ENCODE data around the gene TMEM82. TPM values are rescaled to one million over a fixed set of nuclear protein-coding genes. Genes with fewer than 3 reads are reported as not detected.

TMEM82 gene
- polyA plus RNA-seq, 1 donor (not counting 4 experiments of a cell fraction or from before 2014, with no cell fraction given), result not detected

- FAIRE-seq (no peak), DNase-seq (ENCODE audit: low read depth, low spot score) (no peak)
- H3K27ac ChIP-seq (ENCODE audit: control insufficient read depth, insufficient read depth, low read length), result no peak overlapping the region
- H4K20me1 ChIP-seq (ENCODE audit: control insufficient read depth, extremely low read depth, insufficient read depth, low read length), result no peaks in the 10 kb centered on the region
- TF ChIP-seq CTCF (optimal IDR thresholded peaks at IDR 0.05 in 1 of 3, IDR thresholded peaks at IDR 0.05 in 1 of 3, conservative IDR thresholded peaks at IDR 0.05 in 1 of 3; ENCODE audit: extremely low read depth in 1 of 3, insufficient read depth in 2 of 3, low read length in 3 of 3) (no peak), EZH2 (IDR thresholded peaks at IDR 0.05; ENCODE audit: low read length) (no peak)
- dilution Hi-C loops (cut with MboI; ENCODE audit: extremely low pct_ligation_motif_present, low sequenced_read_pairs), result no loop called here
- H2AFZ ChIP-seq (ENCODE audit: control insufficient read depth, low read length), result no peak overlapping the region
- H3K9ac ChIP-seq (ENCODE audit: control insufficient read depth, extremely low read depth, insufficient read depth, low read length), result no peak overlapping the region
- no peak overlapping the region for H3K4me2 ChIP-seq (ENCODE audit: control insufficient read depth, extremely low read depth, insufficient read depth, low read depth, low read length)
- no peak overlapping the region for H3K4me3 ChIP-seq (ENCODE audit: control insufficient read depth in 2 of 3, extremely low read depth in 1 of 3, insufficient read depth in 2 of 3, low read depth in 1 of 3, low read length in 3 of 3)
- no peaks in the 10 kb centered on the region for H3K4me1 ChIP-seq (ENCODE audit: control insufficient read depth, extremely low read depth, insufficient read depth, low read length)
- H3K79me2 ChIP-seq (ENCODE audit: control insufficient read depth, insufficient read depth, low read length), result no peaks in the 10 kb centered on the region
- no peaks in the 10 kb centered on the region for H3K27me3 ChIP-seq (ENCODE audit: control insufficient read depth, extremely low read depth, insufficient read depth, low read length)
- H3K36me3 ChIP-seq (ENCODE audit: control insufficient read depth in 2 of 2, extremely low read depth in 1 of 2, insufficient read depth in 2 of 2, low read length in 2 of 2), result peaks cover 39 to 64% of the 10 kb centered on the region in 2 experiments
- H3K9me3 ChIP-seq (ENCODE audit: control insufficient read depth, low read depth, low read length), result no peaks in the 10 kb centered on the region
- no peaks in the 10 kb centered on the region for H3K9me1 ChIP-seq (ENCODE audit: control insufficient read depth, extremely low read depth, insufficient read depth, low read length)
Measured at GRCh38 chr1:15723631-15724246, 18.6 kb upstream of the TMEM82 start.

DNA sequence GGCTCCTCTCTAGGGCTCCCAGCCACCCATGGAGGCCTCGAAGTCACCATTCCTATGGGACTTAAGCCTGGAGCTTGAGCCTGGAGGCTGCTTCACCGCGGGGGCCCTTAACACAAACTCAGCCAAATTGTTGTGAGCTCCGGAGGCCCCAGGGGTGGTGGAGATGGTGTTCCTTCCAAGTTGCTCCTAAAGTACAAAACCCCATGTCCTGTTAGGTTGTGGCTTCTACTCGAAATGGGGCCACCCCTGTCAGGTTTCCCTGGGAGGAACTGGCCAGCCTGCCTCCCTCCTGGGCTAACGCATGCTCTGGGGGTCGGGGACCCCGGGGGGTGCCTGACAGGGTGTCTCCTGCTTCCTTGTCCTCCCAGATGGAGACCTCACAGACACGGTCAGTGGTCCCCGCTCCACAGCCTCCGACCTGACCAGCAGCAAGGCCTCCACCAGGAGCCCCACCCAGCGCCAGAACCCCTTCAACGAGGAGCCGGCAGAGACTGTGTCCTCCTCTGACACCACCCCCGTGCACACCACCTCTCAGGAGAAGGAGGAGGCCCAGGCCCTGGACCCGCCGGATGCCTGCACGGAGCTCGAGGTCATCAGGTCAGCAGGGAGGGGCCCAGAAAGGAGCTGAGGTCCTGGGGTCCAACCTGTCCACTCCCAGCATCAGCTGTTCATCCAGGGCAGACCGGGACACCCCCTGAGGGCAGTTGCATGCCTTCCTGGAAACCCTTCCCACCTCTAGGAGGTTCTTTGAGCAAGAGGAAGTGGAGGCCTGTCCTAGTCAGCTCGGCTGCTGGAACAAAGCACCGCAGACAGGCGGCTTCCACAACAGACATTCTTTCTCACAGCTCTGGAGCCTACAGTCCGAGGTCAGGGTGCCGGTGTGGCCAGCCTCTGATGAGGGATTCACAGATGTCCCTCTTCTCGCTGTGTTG lies 17.1 kb upstream of the TMEM82 start:
- no peak overlapping the region for H3K4me3 ChIP-seq (ENCODE audit: control insufficient read depth in 2 of 3, extremely low read depth in 1 of 3, insufficient read depth in 2 of 3, low read depth in 1 of 3, low read length in 3 of 3)

More for the DNA sequence above, 17.1 kb upstream of the TMEM82 start:
- no peak overlapping the region for H2AFZ ChIP-seq (ENCODE audit: control insufficient read depth, low read length)
- H3K9me3 ChIP-seq (ENCODE audit: control insufficient read depth, low read depth, low read length), result no peaks in the 10 kb centered on the region
- no peak for FAIRE-seq
- no peaks in the 10 kb centered on the region for H3K27me3 ChIP-seq (ENCODE audit: control insufficient read depth, extremely low read depth, insufficient read depth, low read length)
- TF ChIP-seq CTCF (optimal IDR thresholded peaks at IDR 0.05 in 1 of 3, IDR thresholded peaks at IDR 0.05 in 1 of 3, conservative IDR thresholded peaks at IDR 0.05 in 1 of 3; ENCODE audit: extremely low read depth in 1 of 3, insufficient read depth in 2 of 3, low read length in 3 of 3) (no peak), EZH2 (IDR thresholded peaks at IDR 0.05; ENCODE audit: low read length) (no peak)
- peaks cover 37 to 62% of the 10 kb centered on the region in 2 experiments for H3K36me3 ChIP-seq (ENCODE audit: control insufficient read depth in 2 of 2, extremely low read depth in 1 of 2, insufficient read depth in 2 of 2, low read length in 2 of 2)
- no peaks in the 10 kb centered on the region for H3K4me1 ChIP-seq (ENCODE audit: control insufficient read depth, extremely low read depth, insufficient read depth, low read length)
- no peak overlapping the region for H3K9ac ChIP-seq (ENCODE audit: control insufficient read depth, extremely low read depth, insufficient read depth, low read length)
- no peak for DNase-seq (ENCODE audit: low read depth, low spot score)
- H3K9me1 ChIP-seq (ENCODE audit: control insufficient read depth, extremely low read depth, insufficient read depth, low read length), result no peaks in the 10 kb centered on the region
- H3K4me2 ChIP-seq (ENCODE audit: control insufficient read depth, extremely low read depth, insufficient read depth, low read depth, low read length), result no peak overlapping the region
- no peak overlapping the region for H3K27ac ChIP-seq (ENCODE audit: control insufficient read depth, insufficient read depth, low read length)
- no peaks in the 10 kb centered on the region for H3K79me2 ChIP-seq (ENCODE audit: control insufficient read depth, insufficient read depth, low read length)
- no peaks in the 10 kb centered on the region for H4K20me1 ChIP-seq (ENCODE audit: control insufficient read depth, extremely low read depth, insufficient read depth, low read length)
- dilution Hi-C loops (cut with MboI; ENCODE audit: extremely low pct_ligation_motif_present, low sequenced_read_pairs), result no loop called here

All from keratinocyte (primary cell).